ENCODE results near the gene SLC6A19. TPM values are rescaled to one million over a fixed set of nuclear protein-coding genes. Genes with fewer than 3 reads are reported as not detected.

The SLC6A19 gene
- polyA plus RNA-seq, 2 donors, result not detected

DNA sequence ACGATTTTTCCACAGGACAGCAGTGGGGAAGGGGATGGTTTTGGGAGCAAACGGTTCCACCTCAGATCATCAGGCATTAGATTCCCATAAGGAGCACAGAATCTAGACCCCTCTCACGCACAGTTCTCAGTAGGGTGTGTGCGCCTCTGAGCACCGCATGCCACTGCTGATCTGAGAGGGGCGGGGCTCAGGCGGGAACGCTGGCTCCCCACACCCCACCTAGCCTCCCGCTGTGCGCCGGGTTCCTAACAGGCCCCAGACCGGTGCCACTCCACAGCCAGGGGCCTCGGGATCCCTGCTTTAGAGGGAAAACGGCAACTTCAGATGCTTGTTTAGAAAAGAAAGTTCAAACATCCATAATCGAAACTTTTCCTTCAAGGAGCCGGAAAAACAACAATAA is 73.1 kb downstream of the SLC6A19 start:
- Histone ChIP-seq H3K4me3 (ENCODE audit: low read depth in 1 of 2, low read length in 2 of 2) (no peak overlapping the region), H3K27me3 (ENCODE audit: control insufficient read depth in 1 of 2, insufficient read depth in 2 of 2, low read length in 2 of 2) (no peaks in the 10 kb centered on the region), H3K4me1 (ENCODE audit: control insufficient read depth in 2 of 2, insufficient read depth in 2 of 2, low read length in 1 of 2) (no peaks in the 10 kb centered on the region), H3K27ac (ENCODE audit: low read depth in 2 of 2, low read length in 1 of 2) (no peak overlapping the region), H3K9me3 (ENCODE audit: control insufficient read depth in 2 of 2, insufficient read depth in 1 of 2, low read depth in 1 of 2, low read length in 1 of 2) (peaks cover 0 to 9% of the 10 kb centered on the region in 2 donors), H3K36me3 (ENCODE audit: control insufficient read depth in 2 of 2, insufficient read depth in 2 of 2, low read length in 1 of 2) (no peaks in the 10 kb centered on the region)
- WGBS, 2 donors, result 86 to 88% methylated on average over 16 of the region's 16 CpGs

Other genes starting within 250 kb of the SLC6A19 start
- gene NKD2, start 192.8 kb upstream of the SLC6A19 start, polyA plus RNA-seq, result 1 to 10 TPM; 4.2 to 4.5 TPM
- 1 to 10 TPM; 4.0 to 4.7 TPM for gene SLC12A7, start 89.5 kb upstream of the SLC6A19 start, polyA plus RNA-seq
- not detected for gene SLC6A18, start 23.8 kb downstream of the SLC6A19 start, polyA plus RNA-seq
- under 1 TPM; 0.13 to 0.51 TPM for gene TERT, start 93.5 kb downstream of the SLC6A19 start, polyA plus RNA-seq
- 10 to 100 TPM; 20.0 to 52.1 TPM for gene CLPTM1L, start 143.5 kb downstream of the SLC6A19 start, polyA plus RNA-seq
- under 1 TPM in 1 of 2 donors, not detected in 1; 0.11 TPM for gene SLC6A3, start 243.8 kb downstream of the SLC6A19 start, polyA plus RNA-seq